Measurements from ENCODE around the gene KPNA3.

Gene KPNA3
- long read RNA-seq, full-length matches to known transcripts: 478 of 505 reads
- long read RNA-seq, partial matches to known transcripts: 9 of 505 reads
- long read RNA-seq, other reads (novel, unspliced or antisense): 18 of 505 reads

GRCh38 chr13:49792550-49793324, at the start of gene KPNA3:
KPNA3 (minus strand) TSS chr13:49792682; CDS start chr13:49792506, 176 bp downstream.
- peak; percentile 83 for TF ChIP-seq POLR2AphosphoS5 (IDR thresholded peaks at IDR 0.05; ENCODE audit: low read depth)
- TF ChIP-seq REST (IDR thresholded peaks at IDR 0.05; ENCODE audit: insufficient replicate concordance, low read depth): peak; percentile 57
- no peak for TF ChIP-seq GABPA (IDR thresholded peaks at IDR 0.05; ENCODE audit: low read depth)
- TF ChIP-seq CTCF (IDR thresholded peaks at IDR 0.05; ENCODE audit: insufficient read depth, low read length): no peak
- 0 out of 2 replicates have a peak, but pooled peaks have one; percentile 1 for TF ChIP-seq SPI1 (IDR thresholded peaks at IDR 0.05; ENCODE audit: borderline replicate concordance, low read depth)

GRCh38 chr13:49841964-49842363, 49.5 kb upstream of the KPNA3 start:
- no peak overlapping the region for H3K4me3 ChIP-seq (replicated peaks; ENCODE audit: insufficient read depth, low read length)
- H3K27ac ChIP-seq (replicated peaks): no peak overlapping the region
- no peaks in the 10 kb centered on the region for H3K27me3 ChIP-seq (ENCODE audit: insufficient read depth, poor library complexity, severe bottlenecking)
- TF ChIP-seq REST (IDR thresholded peaks at IDR 0.05; ENCODE audit: insufficient replicate concordance, low read depth) (no peak), GABPA (IDR thresholded peaks at IDR 0.05; ENCODE audit: low read depth) (no peak)
- no peak for DNase-seq (ENCODE audit: low read depth in 1 of 2, low spot score in 1 of 2)

More at GRCh38 chr13:49792550-49793324, at the start of gene KPNA3:
- H3K27ac ChIP-seq (replicated peaks): peak within 1 kb of the TSS; percentile 95
- DNase-seq (ENCODE audit: low read depth in 1 of 2, low spot score in 1 of 2): peak; percentile 88 to 98
- H3K27me3 ChIP-seq (ENCODE audit: insufficient read depth, poor library complexity, severe bottlenecking): no peaks in the 10 kb centered on the region
- H3K4me3 ChIP-seq (replicated peaks; ENCODE audit: insufficient read depth, low read length): peak within 1 kb of the TSS; percentile 82

GRCh38 chr13:49840675-49841074, 48.2 kb upstream of the KPNA3 start:
- Histone ChIP-seq H3K27me3 (ENCODE audit: insufficient read depth, poor library complexity, severe bottlenecking) (no peaks in the 10 kb centered on the region), H3K4me3 (replicated peaks; ENCODE audit: insufficient read depth, low read length) (no peak overlapping the region), H3K27ac (replicated peaks) (no peak overlapping the region)
- TF ChIP-seq CTCF (IDR thresholded peaks at IDR 0.05; ENCODE audit: insufficient read depth, low read length): no peak
- TF ChIP-seq REST (IDR thresholded peaks at IDR 0.05; ENCODE audit: insufficient replicate concordance, low read depth): no peak
- TF ChIP-seq GABPA (IDR thresholded peaks at IDR 0.05; ENCODE audit: low read depth): no peak
- TF ChIP-seq SPI1 (IDR thresholded peaks at IDR 0.05; ENCODE audit: borderline replicate concordance, low read depth): no peak
- no peak for TF ChIP-seq POLR2AphosphoS5 (IDR thresholded peaks at IDR 0.05; ENCODE audit: low read depth)
- no peak for DNase-seq (ENCODE audit: low read depth in 1 of 2, low spot score in 1 of 2)
